GM23338 (cell line): ENCODE results near the gene RBP4. TPM values are rescaled to one million over a fixed set of nuclear protein-coding genes. Genes with fewer than 3 reads are reported as not detected.
A peak's percentile ranks its signal among the peaks of the same experiment; 100 is the strongest.

Experiments
- ATAC-seq: fragments of 200-7000 bp; cut with Tn5 transposase; 3 replicates; pipeline ENCODE4 v1.9.1; 2020
- DNase-seq: peaks from one replicate; pipeline ENCODE4 v3.0.0-alpha.2; 2015; ENCODE audit warnings: low spot score
- H2AFZ ChIP-seq: fragments of 200-600 bp; sonication (generic); 2 replicates; pipeline ENCODE4 v1.8.0; 2016; ENCODE audit warnings: antibody characterized with exemption, mild to moderate bottlenecking, moderate library complexity
- H3F3A ChIP-seq: fragments of 200-600 bp; sonication (generic); replicated peaks from 2 replicates; pipeline ENCODE4 v1.8.0; 2017; ENCODE audit warnings: antibody characterized with exemption, mixed run types, low read depth
- H3K27ac ChIP-seq: fragments of 200-600 bp; sonication (generic); 2 replicates; pipeline ENCODE4 v1.6.1; 2016; ENCODE audit warnings: low read depth
- H3K27me3 ChIP-seq: fragments of 200-600 bp; sonication (generic); 2 replicates; pipeline ENCODE4 v1.8.0; 2016; ENCODE audit warnings: mild to moderate bottlenecking, mixed run types, moderate library complexity; ENCODE audit not compliant: insufficient read depth
- H3K36me3 ChIP-seq: fragments of 200-600 bp; sonication (generic); 2 replicates; pipeline ENCODE4 v1.8.0; 2016; ENCODE audit warnings: mild to moderate bottlenecking; ENCODE audit not compliant: insufficient read depth
- H3K4me1 ChIP-seq: fragments of 200-600 bp; sonication (generic); 2 replicates; pipeline ENCODE4 v1.8.0; 2016; ENCODE audit warnings: mild to moderate bottlenecking, moderate library complexity; ENCODE audit not compliant: insufficient read depth
- H3K4me2 ChIP-seq: fragments of 200-600 bp; sonication (generic); 2 replicates; pipeline ENCODE4 v1.7.1; 2017; ENCODE audit warnings: mixed run types
- H3K4me3 ChIP-seq: fragments of 200-600 bp; sonication (generic); 2 replicates; pipeline ENCODE4 v1.6.1; 2016; ENCODE audit warnings: mixed run types
- H3K79me2 ChIP-seq: fragments of 200-600 bp; sonication (generic); replicated peaks from 2 replicates; pipeline ENCODE4 v1.8.0; 2017; ENCODE audit warnings: mild to moderate bottlenecking; ENCODE audit not compliant: insufficient read depth
- H3K9me2 ChIP-seq: fragments of 200-600 bp; sonication (generic); 2 replicates; pipeline ENCODE4 v1.8.0; 2017; ENCODE audit not compliant: insufficient read depth
- H4K20me1 ChIP-seq: fragments of 200-600 bp; sonication (generic); replicated peaks from 2 replicates; pipeline ENCODE4 v1.8.0; 2017; ENCODE audit warnings: mild to moderate bottlenecking; ENCODE audit not compliant: insufficient read depth
- H3K27ac Mint-ChIP-seq: 2 replicates; pipeline ENCODE4 v1.8.0; 2020; ENCODE audit warnings: inconsistent platforms, mild to moderate bottlenecking, moderate library complexity, mixed read lengths
- H3K27me3 Mint-ChIP-seq: 3 replicates; pipeline ENCODE4 v1.8.0; 2022; ENCODE audit warnings: low read depth, mild to moderate bottlenecking, moderate library complexity, mixed read lengths, inconsistent platforms; ENCODE audit not compliant: insufficient read depth, poor library complexity
- H3K36me3 Mint-ChIP-seq: 3 replicates; pipeline ENCODE4 v1.8.0; 2021; ENCODE audit warnings: low read depth, mild to moderate bottlenecking, inconsistent platforms, moderate library complexity, mixed read lengths
- H3K4me1 Mint-ChIP-seq: 3 replicates; pipeline ENCODE4 v1.8.0; 2020; ENCODE audit warnings: mild to moderate bottlenecking, inconsistent platforms, mixed read lengths
- H3K4me3 Mint-ChIP-seq: 3 replicates; pipeline ENCODE4 v1.8.0; 2021; ENCODE audit warnings: moderate library complexity, mild to moderate bottlenecking, inconsistent platforms, mixed read lengths
- H3K9me3 Mint-ChIP-seq: 3 replicates; pipeline ENCODE4 v1.8.0; 2020; ENCODE audit warnings: moderate library complexity, mild to moderate bottlenecking, inconsistent platforms, mixed read lengths
- CREB1 ChIP-seq: fragments of 250-450 bp; sonication (Bioruptor Pico); IDR thresholded peaks from 2 replicates; pipeline ENCODE4 v1.5.0; 2020; ENCODE audit warnings: low read depth, mild to moderate bottlenecking, moderate library complexity
- JUNB ChIP-seq: IDR thresholded peaks from one replicate; pipeline ENCODE4 v1.6.1; 2016; ENCODE audit warnings: antibody characterized with exemption; ENCODE audit not compliant: unreplicated experiment
- NANOG ChIP-seq: IDR thresholded peaks from 2 replicates; pipeline ENCODE4 v1.6.1; 2016; ENCODE audit warnings: antibody characterized with exemption, borderline replicate concordance
- ZNF114 ChIP-seq: fragments of 250-450 bp; sonication (Bioruptor Pico); IDR thresholded peaks from 2 replicates; pipeline ENCODE4 v1.5.0; 2020; ENCODE audit warnings: mild to moderate bottlenecking, moderate library complexity
- ZNF331 ChIP-seq: fragments of 250-450 bp; sonication (Bioruptor Pico); IDR thresholded peaks from 2 replicates; pipeline ENCODE4 v1.5.0; 2020; ENCODE audit warnings: low read depth, mild to moderate bottlenecking, moderate library complexity
- ZNF462 ChIP-seq: fragments of 250-450 bp; sonication (Bioruptor Pico); IDR thresholded peaks from 2 replicates; pipeline ENCODE4 v1.5.0; 2020; ENCODE audit warnings: mild to moderate bottlenecking, moderate library complexity
- polyA plus RNA-seq: library from polyadenylated mRNA; unstranded; fragments of >200 nt; fragmentation: Nextera tagmentation; extraction: Ambion mirVana; gene quantifications from 2 replicates; pipeline ENCODE4 v1.2.1, GENCODE V29; 2016
- total RNA-seq: library from RNA; depleted of rRNA; stranded (reverse); fragments of >200 nt; shearing (Covaris generic); gene quantifications from 2 replicates; pipeline ENCODE4 v1.2.3, GENCODE V29; 2014
- TF ChIP-seq, protein P1 (sequence below), 2 experiments: fragments of 200-600 bp in 1 of 2; sonication (generic) in 1 of 2; conservative IDR thresholded peaks; 2 replicates each; pipeline versions ENCODE4 v1.5.1 to v1.6.1; 2016 to 2017; ENCODE audit warnings: antibody characterized with exemption in 2 of 2, low read depth in 2 of 2, mild to moderate bottlenecking in 2 of 2, moderate library complexity in 1 of 2
- TF ChIP-seq, protein P2 (sequence below): IDR thresholded peaks from one replicate; pipeline ENCODE4 v1.6.1; 2018; ENCODE audit warnings: antibody characterized with exemption; ENCODE audit not compliant: unreplicated experiment

The RBP4 gene
- total and polyA plus RNA-seq, 2 experiments from 2014 or later, result 0.79 to 1.0 TPM

DNA sequence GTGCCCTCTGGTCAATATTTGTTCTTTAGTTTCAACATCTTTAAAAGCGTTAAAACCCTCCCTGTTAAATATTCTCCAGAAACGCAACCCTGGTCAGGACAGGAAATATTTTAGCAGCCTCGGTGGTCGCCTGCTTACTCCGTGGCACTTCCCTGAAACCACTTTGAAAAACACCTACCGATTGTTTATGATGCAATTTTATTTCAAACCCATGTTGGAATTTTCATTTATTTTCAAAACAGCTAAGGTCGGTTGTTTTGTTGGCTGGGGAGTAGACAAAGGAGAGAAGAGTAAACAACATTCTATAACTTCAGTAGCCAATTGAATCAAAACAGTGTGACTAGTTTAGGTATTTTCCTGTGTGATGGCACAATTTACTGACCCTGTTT is 733 bp upstream of the RBP4 start:
- Mint-ChIP-seq H3K4me1 (peaks cover 9% of the 10 kb centered on the region; the same call in 2 of the 3 replicates), H3K27ac (no peak overlapping the region), H3K4me3 (peak overlapping the region; percentile 73), H3K27me3 (peaks cover 40% of the 10 kb centered on the region), H3K9me3 (no peaks in the 10 kb centered on the region), H3K36me3 (no peaks in the 10 kb centered on the region)
- no peak for ATAC-seq
- Histone ChIP-seq H3K79me2 (no peaks in the 10 kb centered on the region), H3F3A (no peaks in the 10 kb centered on the region), H3K36me3 (no peaks in the 10 kb centered on the region), H4K20me1 (peaks cover 3% of the 10 kb centered on the region; the same call in 1 of the 2 replicates), H3K4me3 (peak overlapping the region; percentile 65), H3K4me1 (peaks cover 10% of the 10 kb centered on the region; the same call in 1 of the 2 replicates), H3K9me2 (no peaks in the 10 kb centered on the region), H3K4me2 (peak overlapping the region; percentile 89), H3K27me3 (peaks cover 67% of the 10 kb centered on the region), H2AFZ (peak overlapping the region; percentile 90), H3K27ac (no peak overlapping the region)
- no peak for DNase-seq
- TF ChIP-seq ZNF331 (CRISPR knock-in tag) (no peak), JUNB (no peak), ZNF114 (CRISPR knock-in tag) (no peak), NANOG (no peak), CREB1 (CRISPR knock-in tag) (no peak), ZNF462 (CRISPR knock-in tag) (no peak)
- TF ChIP-seq, protein P1, sequence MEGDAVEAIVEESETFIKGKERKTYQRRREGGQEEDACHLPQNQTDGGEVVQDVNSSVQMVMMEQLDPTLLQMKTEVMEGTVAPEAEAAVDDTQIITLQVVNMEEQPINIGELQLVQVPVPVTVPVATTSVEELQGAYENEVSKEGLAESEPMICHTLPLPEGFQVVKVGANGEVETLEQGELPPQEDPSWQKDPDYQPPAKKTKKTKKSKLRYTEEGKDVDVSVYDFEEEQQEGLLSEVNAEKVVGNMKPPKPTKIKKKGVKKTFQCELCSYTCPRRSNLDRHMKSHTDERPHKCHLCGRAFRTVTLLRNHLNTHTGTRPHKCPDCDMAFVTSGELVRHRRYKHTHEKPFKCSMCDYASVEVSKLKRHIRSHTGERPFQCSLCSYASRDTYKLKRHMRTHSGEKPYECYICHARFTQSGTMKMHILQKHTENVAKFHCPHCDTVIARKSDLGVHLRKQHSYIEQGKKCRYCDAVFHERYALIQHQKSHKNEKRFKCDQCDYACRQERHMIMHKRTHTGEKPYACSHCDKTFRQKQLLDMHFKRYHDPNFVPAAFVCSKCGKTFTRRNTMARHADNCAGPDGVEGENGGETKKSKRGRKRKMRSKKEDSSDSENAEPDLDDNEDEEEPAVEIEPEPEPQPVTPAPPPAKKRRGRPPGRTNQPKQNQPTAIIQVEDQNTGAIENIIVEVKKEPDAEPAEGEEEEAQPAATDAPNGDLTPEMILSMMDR (conservative IDR thresholded peaks at IDR 0.05; ENCODE audit: low read depth in 2 of 2), result no peak
- TF ChIP-seq, protein P2, sequence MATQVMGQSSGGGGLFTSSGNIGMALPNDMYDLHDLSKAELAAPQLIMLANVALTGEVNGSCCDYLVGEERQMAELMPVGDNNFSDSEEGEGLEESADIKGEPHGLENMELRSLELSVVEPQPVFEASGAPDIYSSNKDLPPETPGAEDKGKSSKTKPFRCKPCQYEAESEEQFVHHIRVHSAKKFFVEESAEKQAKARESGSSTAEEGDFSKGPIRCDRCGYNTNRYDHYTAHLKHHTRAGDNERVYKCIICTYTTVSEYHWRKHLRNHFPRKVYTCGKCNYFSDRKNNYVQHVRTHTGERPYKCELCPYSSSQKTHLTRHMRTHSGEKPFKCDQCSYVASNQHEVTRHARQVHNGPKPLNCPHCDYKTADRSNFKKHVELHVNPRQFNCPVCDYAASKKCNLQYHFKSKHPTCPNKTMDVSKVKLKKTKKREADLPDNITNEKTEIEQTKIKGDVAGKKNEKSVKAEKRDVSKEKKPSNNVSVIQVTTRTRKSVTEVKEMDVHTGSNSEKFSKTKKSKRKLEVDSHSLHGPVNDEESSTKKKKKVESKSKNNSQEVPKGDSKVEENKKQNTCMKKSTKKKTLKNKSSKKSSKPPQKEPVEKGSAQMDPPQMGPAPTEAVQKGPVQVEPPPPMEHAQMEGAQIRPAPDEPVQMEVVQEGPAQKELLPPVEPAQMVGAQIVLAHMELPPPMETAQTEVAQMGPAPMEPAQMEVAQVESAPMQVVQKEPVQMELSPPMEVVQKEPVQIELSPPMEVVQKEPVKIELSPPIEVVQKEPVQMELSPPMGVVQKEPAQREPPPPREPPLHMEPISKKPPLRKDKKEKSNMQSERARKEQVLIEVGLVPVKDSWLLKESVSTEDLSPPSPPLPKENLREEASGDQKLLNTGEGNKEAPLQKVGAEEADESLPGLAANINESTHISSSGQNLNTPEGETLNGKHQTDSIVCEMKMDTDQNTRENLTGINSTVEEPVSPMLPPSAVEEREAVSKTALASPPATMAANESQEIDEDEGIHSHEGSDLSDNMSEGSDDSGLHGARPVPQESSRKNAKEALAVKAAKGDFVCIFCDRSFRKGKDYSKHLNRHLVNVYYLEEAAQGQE, result no peak
